ENCODE measurements around the gene CCDC122.

- no peak for TF ChIP-seq EZH2 (IDR thresholded peaks at IDR 0.05; ENCODE audit: insufficient read depth, poor library complexity, severe bottlenecking)
- TF ChIP-seq EZH2phosphoT487 (IDR thresholded peaks at IDR 0.05; ENCODE audit: insufficient read depth, low read depth) = no peak
These were observed 37.3 kb upstream of the CCDC122 start for GRCh38 chr13:43916828-43917227.
